ENCODE results near the gene SGSH. TPM values are rescaled to one million over a fixed set of nuclear protein-coding genes. Genes with fewer than 3 reads are reported as not detected.

SGSH gene
- total and polyA plus RNA-seq, 7 donors, result 3.6 to 37.0 (median 12.1) TPM

DNA sequence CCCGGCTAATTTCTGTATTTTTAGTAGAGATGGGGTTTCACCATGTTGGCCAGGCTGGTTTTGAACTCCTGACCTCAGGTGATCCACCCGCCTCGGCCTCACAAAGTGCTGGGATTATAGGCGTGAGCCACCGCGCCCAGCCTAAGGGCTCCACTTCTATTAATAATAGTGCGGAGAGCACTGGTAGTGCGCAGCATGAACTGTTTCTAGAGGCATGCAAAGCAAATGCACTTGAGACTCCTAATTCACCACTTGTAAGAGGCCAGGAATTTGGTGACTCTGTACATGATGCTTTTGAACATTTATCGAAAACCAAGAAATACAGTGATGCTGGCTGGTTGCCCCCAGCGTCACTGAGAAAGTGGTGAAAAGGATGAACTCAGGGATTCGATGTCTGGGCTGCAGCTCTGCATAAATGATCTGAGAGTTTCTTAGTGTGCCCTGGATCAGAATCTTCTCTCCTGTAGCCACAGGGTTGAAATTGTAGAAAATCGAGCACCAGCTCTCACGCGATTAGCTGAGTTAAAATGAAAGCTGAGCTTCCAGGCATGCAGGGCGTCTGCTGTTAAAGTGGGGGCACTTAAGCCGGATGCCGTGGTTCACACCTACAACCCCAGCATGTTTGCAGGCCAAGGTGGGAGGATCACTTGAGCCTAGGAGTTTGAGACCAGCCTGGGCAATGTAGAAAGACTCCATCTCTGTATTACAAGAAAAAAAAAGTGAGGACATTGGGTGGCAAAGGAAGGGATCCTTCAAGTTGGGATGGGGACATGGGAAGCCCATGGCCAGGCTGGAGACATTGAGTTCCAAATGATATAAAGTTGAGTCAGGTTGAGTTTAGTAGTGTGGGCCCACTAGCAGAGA lies 45.3 kb upstream of the SGSH start:
- no peak for DNase-seq
- Histone ChIP-seq H3K9me3 (no peaks in the 10 kb centered on the region), H3K36me3 (peaks cover 0 to 48% (median 8%) of the 10 kb centered on the region in 4 donors), H3K4me3 (no peak overlapping the region), H3K27ac (no peak overlapping the region), H3K27me3 (no peaks in the 10 kb centered on the region), H3K4me1 (peaks cover 0 to 34% (median 33%) of the 10 kb centered on the region in 4 donors)
- intact Hi-C loops (cut with DNase I), result no loop called here
- TF ChIP-seq, protein P1, sequence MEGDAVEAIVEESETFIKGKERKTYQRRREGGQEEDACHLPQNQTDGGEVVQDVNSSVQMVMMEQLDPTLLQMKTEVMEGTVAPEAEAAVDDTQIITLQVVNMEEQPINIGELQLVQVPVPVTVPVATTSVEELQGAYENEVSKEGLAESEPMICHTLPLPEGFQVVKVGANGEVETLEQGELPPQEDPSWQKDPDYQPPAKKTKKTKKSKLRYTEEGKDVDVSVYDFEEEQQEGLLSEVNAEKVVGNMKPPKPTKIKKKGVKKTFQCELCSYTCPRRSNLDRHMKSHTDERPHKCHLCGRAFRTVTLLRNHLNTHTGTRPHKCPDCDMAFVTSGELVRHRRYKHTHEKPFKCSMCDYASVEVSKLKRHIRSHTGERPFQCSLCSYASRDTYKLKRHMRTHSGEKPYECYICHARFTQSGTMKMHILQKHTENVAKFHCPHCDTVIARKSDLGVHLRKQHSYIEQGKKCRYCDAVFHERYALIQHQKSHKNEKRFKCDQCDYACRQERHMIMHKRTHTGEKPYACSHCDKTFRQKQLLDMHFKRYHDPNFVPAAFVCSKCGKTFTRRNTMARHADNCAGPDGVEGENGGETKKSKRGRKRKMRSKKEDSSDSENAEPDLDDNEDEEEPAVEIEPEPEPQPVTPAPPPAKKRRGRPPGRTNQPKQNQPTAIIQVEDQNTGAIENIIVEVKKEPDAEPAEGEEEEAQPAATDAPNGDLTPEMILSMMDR (IDR thresholded peaks at IDR 0.05), result no peak
- TF ChIP-seq POLR2AphosphoS5 (IDR thresholded peaks at IDR 0.05) (no peak), EP300 (IDR thresholded peaks at IDR 0.05) (no peak), POLR2A (IDR thresholded peaks at IDR 0.05) (no peak)
- 75 to 88% methylated on average over 17 of the region's 17 CpGs for WGBS, 2 donors

DNA sequence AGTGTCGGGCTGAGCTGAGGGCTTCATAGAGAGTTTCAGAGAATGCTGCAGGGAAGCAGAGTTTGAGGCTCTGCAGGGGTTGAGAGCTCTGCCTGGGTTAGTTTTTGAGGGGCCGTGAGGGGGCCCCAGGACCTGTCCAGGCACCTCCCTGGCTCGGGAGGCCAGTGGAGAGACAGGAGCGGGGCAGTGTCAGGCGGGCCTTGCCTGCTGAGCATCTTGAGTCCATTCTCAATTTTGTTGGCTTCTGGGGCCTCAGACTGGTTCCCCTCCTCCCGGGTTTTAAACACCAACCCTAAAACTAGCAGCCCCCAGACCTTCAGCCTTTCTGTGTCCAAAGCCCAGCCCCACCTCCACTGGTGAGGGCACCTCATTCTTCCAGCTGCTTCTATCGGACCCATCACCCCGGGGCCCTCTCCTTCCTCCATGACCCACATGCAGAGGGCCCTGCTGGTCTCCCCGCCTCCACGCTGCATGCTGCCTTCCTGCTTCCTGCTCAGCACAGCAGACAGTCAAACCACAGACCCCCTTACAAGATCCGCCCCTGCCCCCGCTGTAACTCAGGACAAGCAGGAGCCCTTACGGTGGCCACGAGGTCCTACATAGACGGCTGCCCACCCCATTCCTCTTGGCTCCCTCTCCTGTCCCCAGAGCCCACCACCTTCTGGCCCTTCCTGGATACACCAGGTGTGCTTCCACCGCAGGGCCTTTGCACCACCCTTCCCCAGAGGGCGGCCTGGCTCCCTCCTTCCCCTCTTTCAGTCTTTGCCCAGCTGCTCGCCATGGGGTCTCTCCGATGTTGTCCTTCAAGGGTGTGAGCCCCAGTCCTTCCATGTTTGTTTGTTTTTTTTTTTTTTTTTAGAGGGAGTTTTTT lies 44.3 kb upstream of the SGSH start:
- peak overlapping the region in 3 of 4 donors; percentile 36 to 42 (median 42) for H3K4me3 ChIP-seq
- TF ChIP-seq POLR2A (IDR thresholded peaks at IDR 0.05) (no peak), EP300 (IDR thresholded peaks at IDR 0.05) (no peak), POLR2AphosphoS5 (IDR thresholded peaks at IDR 0.05) (no peak)
- TF ChIP-seq, protein P1 (IDR thresholded peaks at IDR 0.05), result no peak
- H3K27me3 ChIP-seq, result no peaks in the 10 kb centered on the region
- intact Hi-C loops (cut with DNase I), result loop anchor here (5.0 kb wide), 4 partner anchors 42 to 422 kb away; partner anchors contain the start of genes CCDC40, GAA, SGSH and SLC26A11
- H3K4me1 ChIP-seq, result peaks cover 0 to 39% (median 38%) of the 10 kb centered on the region in 4 donors
- H3K27ac ChIP-seq, result peak overlapping the region; percentile 94 to 100 (median 99)
- H3K36me3 ChIP-seq, result peaks cover 0 to 39% (median 8%) of the 10 kb centered on the region in 4 donors
- WGBS, 2 donors, result 44 to 77% methylated on average over 19 of the region's 19 CpGs
- DNase-seq, result no peak
- no peaks in the 10 kb centered on the region for H3K9me3 ChIP-seq

DNA sequence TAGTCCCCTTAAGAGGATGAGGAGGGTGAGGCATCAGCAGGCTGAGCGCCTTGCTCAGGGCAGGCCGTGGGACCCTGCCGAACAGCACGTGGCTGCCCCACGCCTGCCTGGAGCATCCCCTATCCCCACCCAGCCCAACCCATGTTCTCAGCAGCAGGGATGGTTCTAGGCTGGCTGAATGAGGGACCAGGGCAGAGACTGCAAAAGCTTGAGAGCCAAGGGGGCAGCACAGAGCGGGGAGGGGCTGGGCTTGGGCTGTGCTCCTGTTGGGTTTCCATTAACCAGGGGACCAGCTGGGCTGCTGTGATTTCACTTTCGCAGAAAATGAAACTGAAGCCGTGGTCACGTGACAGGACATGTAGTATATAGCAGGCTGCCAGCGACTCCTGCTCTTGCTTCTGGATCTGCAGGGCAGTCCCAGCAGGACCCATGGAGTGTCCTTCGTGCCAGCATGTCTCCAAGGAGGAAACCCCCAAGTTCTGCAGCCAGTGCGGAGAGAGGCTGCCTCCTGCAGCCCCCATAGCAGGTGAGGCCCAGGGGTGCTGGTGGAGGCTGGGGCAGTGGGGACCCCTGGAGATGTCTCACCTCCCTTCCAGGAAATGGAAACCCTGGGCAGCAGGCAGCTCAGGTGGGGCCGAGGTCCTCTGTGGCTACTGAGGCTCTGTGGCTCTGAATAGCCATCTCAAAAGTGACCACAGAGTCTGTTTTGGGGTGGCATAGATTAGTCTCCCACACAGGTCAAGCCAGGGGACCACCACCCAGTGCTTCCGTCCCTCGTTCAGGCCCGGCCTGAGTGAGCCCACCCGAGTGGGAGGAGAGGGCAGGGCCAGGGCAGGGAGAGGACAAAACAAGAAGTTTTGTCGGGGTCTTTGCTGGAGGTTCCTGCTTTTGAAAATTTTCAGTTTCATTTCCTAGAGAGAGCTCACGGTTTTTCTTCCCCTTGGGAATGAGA lies 43.4 kb upstream of the SGSH start:
- intact Hi-C loops (cut with DNase I), result loop anchor here (5.0 kb wide), 4 partner anchors 41 to 421 kb away; partner anchors contain the start of genes CCDC40, GAA, SGSH and SLC26A11
- Histone ChIP-seq H3K4me3 (peak overlapping the region; percentile 18 to 42 (median 39)), H3K27me3 (no peaks in the 10 kb centered on the region), H3K4me1 (peaks cover 0 to 41% (median 39%) of the 10 kb centered on the region in 4 donors), H3K27ac (peak overlapping the region; percentile 94 to 100 (median 99)), H3K36me3 (peaks cover 0 to 31% (median 5%) of the 10 kb centered on the region in 4 donors), H3K9me3 (no peaks in the 10 kb centered on the region)
- 11 to 13% methylated on average over 19 of the region's 19 CpGs for WGBS, 2 donors
- TF ChIP-seq, protein P1 (IDR thresholded peaks at IDR 0.05), result no peak
- TF ChIP-seq POLR2AphosphoS5 (IDR thresholded peaks at IDR 0.05), result peak in 3 of 4 donors; percentile 38 to 75 (median 69)
- peak; percentile 95 for DNase-seq

DNA sequence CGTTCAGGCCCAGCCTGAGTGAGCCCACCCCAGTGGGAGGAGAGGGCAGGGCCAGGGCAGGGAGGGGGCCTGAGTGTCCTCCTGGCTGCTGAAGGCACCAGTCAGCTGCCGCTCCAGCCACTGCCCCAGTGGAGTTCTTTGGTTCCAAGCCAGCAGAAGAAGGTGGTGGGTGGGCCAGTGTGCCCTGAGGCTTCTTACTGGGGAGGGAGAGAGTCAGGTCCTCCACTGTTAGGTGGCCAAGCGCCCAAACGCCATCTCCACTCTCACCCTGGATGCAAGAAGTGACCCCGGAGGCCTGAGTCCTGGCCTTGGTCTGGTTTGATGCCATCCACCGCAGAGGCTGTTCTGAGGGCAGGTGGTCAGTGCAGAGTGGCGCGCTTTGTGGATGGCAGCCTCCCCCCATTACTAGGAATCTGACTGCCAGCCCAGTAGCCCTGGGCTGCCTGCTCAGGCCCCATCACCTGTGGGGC lies 42.7 kb upstream of the SGSH start:
- WGBS, 2 donors, result 75 to 82% methylated on average over 8 of the region's 8 CpGs
- peaks cover 0 to 26% (median 2%) of the 10 kb centered on the region in 4 donors for H3K36me3 ChIP-seq
- peak overlapping the region; percentile 18 to 42 (median 39) for H3K4me3 ChIP-seq
- H3K27ac ChIP-seq, result peak overlapping the region; percentile 94 to 100 (median 99)
- DNase-seq, result no peak
- intact Hi-C loops (cut with DNase I), result loop anchor here (5.0 kb wide), 4 partner anchors 41 to 421 kb away; partner anchors contain the start of genes CCDC40, GAA, SGSH and SLC26A11
- no peaks in the 10 kb centered on the region for H3K27me3 ChIP-seq
- H3K9me3 ChIP-seq, result no peaks in the 10 kb centered on the region
- peaks cover 0 to 41% (median 39%) of the 10 kb centered on the region in 4 donors for H3K4me1 ChIP-seq
- TF ChIP-seq POLR2AphosphoS5 (IDR thresholded peaks at IDR 0.05), result no peak
- TF ChIP-seq, protein P1 (IDR thresholded peaks at IDR 0.05), result no peak
- no peak for TF ChIP-seq EP300 (IDR thresholded peaks at IDR 0.05)
- no peak for TF ChIP-seq POLR2A (IDR thresholded peaks at IDR 0.05)

Measured in sigmoid colon (tissue), 7 donors.